HG03039 (cell line): ENCODE results near the gene COX15.
"Not testable (repeated sequence)": the region's sequence is repeated elsewhere in the genome, so short reads cannot be mapped to it uniquely, and the experiment has no call there.

Source experiments
- ATAC-seq: cut with Tn5 transposase; IDR thresholded peaks from one replicate; pipeline ENCODE4 v1.9.1; 2021; ENCODE audit warnings: mild to moderate bottlenecking, moderate library complexity; ENCODE audit not compliant: unreplicated experiment

Gene COX15

GRCh38 chr10:99732033-99732842 lies at the start of gene COX15, which contains the start of gene CUTC:
Gene COX15, minus strand, starts transcription at chr10:99732127. Its CDS starts 78 bp downstream, at chr10:99732049.
Gene CUTC, plus strand, starts transcription at chr10:99732234. Its CDS starts 115 bp downstream, at chr10:99732349.
- peak; percentile 84 for ATAC-seq

GRCh38 chr10:99779335-99779734 lies 47.4 kb upstream of the COX15 start:
- no peak for ATAC-seq

- ATAC-seq, result no peak
Measured at GRCh38 chr10:99777918-99778714, 46.2 kb upstream of the COX15 start.

GRCh38 chr10:99775850-99776249 lies 43.9 kb upstream of the COX15 start:
- ATAC-seq, result no peak

GRCh38 chr10:99770408-99771045 lies 38.6 kb upstream of the COX15 start:
- no peak for ATAC-seq

- no peak for ATAC-seq
Measured at GRCh38 chr10:99769706-99770105, 37.8 kb upstream of the COX15 start.

- ATAC-seq, result no peak
Measured at GRCh38 chr10:99768556-99768955, 36.6 kb upstream of the COX15 start.

- no peak for ATAC-seq
Measured at GRCh38 chr10:99767901-99768300, 36.0 kb upstream of the COX15 start.

GRCh38 chr10:99766302-99766681 lies 34.4 kb upstream of the COX15 start:
- no peak for ATAC-seq

GRCh38 chr10:99765672-99766301 lies 33.9 kb upstream of the COX15 start:
- no peak for ATAC-seq

GRCh38 chr10:99761365-99761764 lies 29.4 kb upstream of the COX15 start:
- no peak for ATAC-seq

GRCh38 chr10:99760321-99760720 lies 28.4 kb upstream of the COX15 start:
- no peak for ATAC-seq

GRCh38 chr10:99758211-99758891 lies 26.4 kb upstream of the COX15 start:
- ATAC-seq, result no peak

GRCh38 chr10:99756159-99756558 lies 24.2 kb upstream of the COX15 start:
- no peak for ATAC-seq

- no peak for ATAC-seq
Measured at GRCh38 chr10:99754670-99755069, 22.7 kb upstream of the COX15 start.

GRCh38 chr10:99750641-99751040 lies 18.7 kb upstream of the COX15 start:
- no peak for ATAC-seq

- no peak for ATAC-seq
Measured at GRCh38 chr10:99748823-99749451, 17.0 kb upstream of the COX15 start.

- ATAC-seq, result not testable (repeated sequence)
Measured at GRCh38 chr10:99746166-99746565, 14.2 kb upstream of the COX15 start.

- ATAC-seq, result no peak
Measured at GRCh38 chr10:99743841-99744240, 11.9 kb upstream of the COX15 start.

- ATAC-seq, result no peak
Measured at GRCh38 chr10:99742701-99743100, 10.8 kb upstream of the COX15 start.
